Bronchial smooth muscle cell (primary cell): ENCODE results near the gene SDHAF3. TPM values are rescaled to one million over a fixed set of nuclear protein-coding genes. Genes with fewer than 3 reads are reported as not detected.

Source experiments
- total RNA-seq: library from RNA; depleted of rRNA; stranded (reverse); fragments of >200 nt; gene quantifications from 2 replicates; pipeline ENCODE4 v1.2.1, GENCODE V29; 2014

Gene SDHAF3
- 7.7 and 14.9 TPM in 2 replicates for total RNA-seq

DNA sequence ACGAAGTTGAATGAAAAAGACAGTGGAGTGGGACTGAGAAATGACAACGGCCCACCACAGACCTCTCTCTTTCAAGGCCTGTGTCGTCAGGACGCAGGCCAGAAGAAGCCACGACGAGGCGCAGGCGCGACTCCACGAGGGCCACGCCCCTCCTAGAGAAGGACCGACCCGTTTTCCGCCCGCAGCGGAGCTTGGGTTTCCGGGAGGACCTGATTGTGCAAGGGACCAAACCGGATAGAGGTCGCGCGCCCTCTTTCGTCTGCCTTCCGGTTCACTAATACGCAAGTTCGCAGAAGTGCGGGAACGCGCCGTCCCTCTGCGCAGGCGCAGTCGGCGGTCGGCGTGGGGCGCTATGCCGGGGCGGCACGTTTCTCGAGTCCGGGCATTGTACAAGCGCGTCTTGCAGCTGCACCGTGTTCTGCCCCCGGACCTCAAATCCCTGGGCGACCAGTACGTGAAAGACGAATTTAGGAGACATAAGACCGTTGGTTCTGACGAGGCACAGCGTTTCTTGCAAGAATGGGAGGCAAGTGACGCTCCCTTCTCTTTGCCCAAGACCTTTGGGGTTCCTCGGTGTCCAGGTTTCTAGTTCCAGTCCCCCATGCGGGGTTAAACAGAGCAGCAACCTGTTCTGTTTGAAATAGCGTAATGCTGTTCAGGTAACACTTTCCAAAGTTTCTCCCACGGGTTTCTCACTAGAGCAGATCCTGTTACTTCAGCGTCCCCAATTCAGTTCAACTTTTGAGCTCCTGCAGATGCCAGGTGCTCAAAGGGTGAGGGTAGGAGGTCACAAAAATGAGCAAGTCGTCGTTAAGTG, at the start of gene SDHAF3:
TSS of gene SDHAF3 (plus strand) at position 327 of the 817 bp plus-strand sequence. CDS start at position 353, 26 bp downstream.

Other genes starting within 250 kb of the SDHAF3 start
- gene DLX6, start 112.1 kb upstream of the SDHAF3 start, total RNA-seq, result not detected in 2 replicates
- not detected in 2 replicates for gene DLX5, start 92.9 kb upstream of the SDHAF3 start, total RNA-seq